ENCODE data around the gene MRGPRF.

The MRGPRF gene

GRCh38 chr11:69013009-69013951 is at the start of gene MRGPRF:
TSS of gene MRGPRF (minus strand) at chr11:69013246. CDS start at chr11:69009901, 3,345 bp downstream.
- peak; percentile 67 for TF ChIP-seq CTCF (IDR thresholded peaks at IDR 0.05; ENCODE audit: low read depth, low read length, missing control alignments)
- peak; percentile 57 for DNase-seq (ENCODE audit: low read depth)
- peak within 1 kb of the TSS; percentile 53 for H3K4me3 ChIP-seq (ENCODE audit: low read depth, low read length)
- in situ Hi-C loops (cut with HindIII; ENCODE audit: low sequenced_read_pairs): no loop called here

GRCh38 chr11:69062169-69062855 is 49.3 kb upstream of the MRGPRF start:
- no peak overlapping the region for H3K4me3 ChIP-seq (ENCODE audit: low read depth, low read length)
- DNase-seq (ENCODE audit: low read depth): no peak
- no peak for TF ChIP-seq CTCF (IDR thresholded peaks at IDR 0.05; ENCODE audit: low read depth, low read length, missing control alignments)
- in situ Hi-C loops (cut with HindIII; ENCODE audit: low sequenced_read_pairs): no loop called here

GRCh38 chr11:69061713-69062053 is 48.6 kb upstream of the MRGPRF start:
- DNase-seq (ENCODE audit: low read depth): no peak
- in situ Hi-C loops (cut with HindIII; ENCODE audit: low sequenced_read_pairs): no loop called here
- TF ChIP-seq CTCF (IDR thresholded peaks at IDR 0.05; ENCODE audit: low read depth, low read length, missing control alignments): no peak
- H3K4me3 ChIP-seq (ENCODE audit: low read depth, low read length): no peak overlapping the region

- in situ Hi-C loops (cut with HindIII; ENCODE audit: low sequenced_read_pairs): no loop called here
- DNase-seq (ENCODE audit: low read depth): no peak
- TF ChIP-seq CTCF (IDR thresholded peaks at IDR 0.05; ENCODE audit: low read depth, low read length, missing control alignments): no peak
- no peak overlapping the region for H3K4me3 ChIP-seq (ENCODE audit: low read depth, low read length)
Measured at GRCh38 chr11:69060806-69061712, 48.0 kb upstream of the MRGPRF start.

- TF ChIP-seq CTCF (IDR thresholded peaks at IDR 0.05; ENCODE audit: low read depth, low read length, missing control alignments): no peak
- in situ Hi-C loops (cut with HindIII; ENCODE audit: low sequenced_read_pairs): no loop called here
- no peak overlapping the region for H3K4me3 ChIP-seq (ENCODE audit: low read depth, low read length)
- no peak for DNase-seq (ENCODE audit: low read depth)
Measured at GRCh38 chr11:69059985-69060384, 46.9 kb upstream of the MRGPRF start.

- no peak overlapping the region for H3K4me3 ChIP-seq (ENCODE audit: low read depth, low read length)
- in situ Hi-C loops (cut with HindIII; ENCODE audit: low sequenced_read_pairs): no loop called here
- DNase-seq (ENCODE audit: low read depth): no peak
- TF ChIP-seq CTCF (IDR thresholded peaks at IDR 0.05; ENCODE audit: low read depth, low read length, missing control alignments): no peak
Measured at GRCh38 chr11:69059429-69059828, 46.4 kb upstream of the MRGPRF start.

All from astrocyte of the cerebellum (primary cell).